Measurements from ENCODE around the gene NAA30. TPM values are rescaled to one million over a fixed set of nuclear protein-coding genes. Genes with fewer than 3 reads are reported as not detected.
A peak's percentile ranks its signal among the peaks of the same experiment; 100 is the strongest.

Gene NAA30
- total RNA-seq, 4 donors from 2014 or later = 8.9 to 20.3 (median 10.4) TPM

GRCh38 chr14:57390806-57391516 lies 575 bp downstream of the NAA30 start:
- no peaks in the 10 kb centered on the region for H3K27me3 ChIP-seq
- no peaks in the 10 kb centered on the region for H3K9me3 ChIP-seq
- peak overlapping the region; percentile 79 to 98 (median 89) for H3K4me3 ChIP-seq
- peaks cover 0 to 12% (median 0%) of the 10 kb centered on the region in 4 donors for H3K4me1 ChIP-seq
- TF ChIP-seq CTCF (IDR thresholded peaks at IDR 0.05) (no peak), POLR2A (IDR thresholded peaks at IDR 0.05) (no peak)
- DNase-seq = peak; percentile 23 to 77 (median 66)
- H3K36me3 ChIP-seq = no peaks in the 10 kb centered on the region
- peak overlapping the region; percentile 83 to 94 (median 90) for H3K27ac ChIP-seq

GRCh38 chr14:57391517-57392195 lies 1.3 kb downstream of the NAA30 start:
- peak overlapping the region; percentile 83 to 94 (median 90) for H3K27ac ChIP-seq
- peaks cover 0 to 12% (median 0%) of the 10 kb centered on the region in 4 donors for H3K4me1 ChIP-seq
- no peaks in the 10 kb centered on the region for H3K27me3 ChIP-seq
- TF ChIP-seq CTCF (IDR thresholded peaks at IDR 0.05) = no peak
- DNase-seq = no peak
- peak overlapping the region; percentile 79 to 98 (median 89) for H3K4me3 ChIP-seq
- H3K9me3 ChIP-seq = no peaks in the 10 kb centered on the region
- no peaks in the 10 kb centered on the region for H3K36me3 ChIP-seq

- Histone ChIP-seq H3K4me1 (peaks cover 0 to 12% (median 0%) of the 10 kb centered on the region in 4 donors), H3K27ac (no peak overlapping the region), H3K9me3 (no peaks in the 10 kb centered on the region), H3K27me3 (no peaks in the 10 kb centered on the region), H3K36me3 (peaks cover 0 to 9% (median 0%) of the 10 kb centered on the region in 3 donors), H3K4me3 (peak overlapping the region in 1 of 4 donors; percentile 98)
- TF ChIP-seq POLR2A (IDR thresholded peaks at IDR 0.05) = no peak
- no peak for TF ChIP-seq CTCF (IDR thresholded peaks at IDR 0.05)
- DNase-seq = no peak
Measured at GRCh38 chr14:57392830-57393229, 2.4 kb downstream of the NAA30 start.

- no peak for DNase-seq
- no peaks in the 10 kb centered on the region for H3K9me3 ChIP-seq
- H3K4me1 ChIP-seq = no peaks in the 10 kb centered on the region
- TF ChIP-seq POLR2A (IDR thresholded peaks at IDR 0.05) = no peak
- no peak for TF ChIP-seq CTCF (IDR thresholded peaks at IDR 0.05)
- no peak overlapping the region for H3K4me3 ChIP-seq
- H3K27ac ChIP-seq = no peak overlapping the region
- H3K27me3 ChIP-seq = no peaks in the 10 kb centered on the region
- peaks cover 0 to 21% (median 0%) of the 10 kb centered on the region in 3 donors for H3K36me3 ChIP-seq
Measured at GRCh38 chr14:57400556-57401494, 10.4 kb downstream of the NAA30 start.

GRCh38 chr14:57401501-57401900 lies 11.1 kb downstream of the NAA30 start:
- DNase-seq = no peak
- H3K36me3 ChIP-seq = peaks cover 0 to 21% (median 0%) of the 10 kb centered on the region in 3 donors

More at GRCh38 chr14:57401501-57401900, 11.1 kb downstream of the NAA30 start:
- H3K27ac ChIP-seq = no peak overlapping the region
- TF ChIP-seq CTCF (IDR thresholded peaks at IDR 0.05) (no peak), POLR2A (IDR thresholded peaks at IDR 0.05) (no peak)
- H3K4me3 ChIP-seq = no peak overlapping the region
- no peaks in the 10 kb centered on the region for H3K9me3 ChIP-seq
- H3K27me3 ChIP-seq = no peaks in the 10 kb centered on the region
- H3K4me1 ChIP-seq = no peaks in the 10 kb centered on the region

Data from Peyer's patch (tissue), 4 donors.